Esophagus muscularis mucosa (tissue), 4 donors: Measurements from ENCODE around the gene AHI1. TPM values are rescaled to one million over a fixed set of nuclear protein-coding genes. Genes with fewer than 3 reads are reported as not detected.

Source experiments
- DNase-seq: peaks from one replicate; pipeline ENCODE4 v3.0.0-alpha.2; 2017; ENCODE audit errors: extremely low spot score
- H3K27ac ChIP-seq, 4 donors: fragments of 200-600 bp; sonication (generic); replicated peaks in 1 of 4; 1 replicate in 3 of 4; 2 replicates in 1 of 4; pipeline ENCODE4 v1.5.1; 2016 to 2019; ENCODE audit warnings: mild to moderate bottlenecking in 1 of 4
- H3K27me3 ChIP-seq, 4 donors: fragments of 200-600 bp; sonication (generic); one replicate each; pipeline versions ENCODE4 v1.5.1 to v1.6.0; 2016 to 2019
- H3K36me3 ChIP-seq, 4 donors: fragments of 200-600 bp; sonication (generic); one replicate each; pipeline ENCODE4 v1.5.1; 2016 to 2019
- H3K4me1 ChIP-seq, 4 donors: fragments of 200-600 bp; sonication (generic); one replicate each; pipeline ENCODE4 v1.5.1; 2016 to 2019
- H3K4me3 ChIP-seq, 4 donors: fragments of 200-600 bp; sonication (generic); 1 replicate in 2 of 4; 2 replicates in 2 of 4; pipeline ENCODE4 v1.5.1; 2016 to 2019; ENCODE audit warnings: mild to moderate bottlenecking in 4 of 4, moderate library complexity in 1 of 4
- H3K9me3 ChIP-seq, 4 donors: fragments of 200-600 bp; sonication (generic); 1 replicate in 3 of 4; 2 replicates in 1 of 4; pipeline ENCODE4 v1.5.1; 2016 to 2019
- CTCF ChIP-seq, 3 experiments: fragments of 200-600 bp in 2 of 3; fragments of 450-650 bp in 1 of 3; sonication (generic) in 2 of 3; IDR thresholded peaks; one replicate each; pipeline ENCODE4 v1.5.1; 2017 to 2019; ENCODE audit warnings: antibody characterized with exemption in 3 of 3, mild to moderate bottlenecking in 2 of 3, moderate library complexity in 1 of 3
- EP300 ChIP-seq: sonication (generic); formaldehyde crosslinking; IDR thresholded peaks from one replicate; pipeline ENCODE4 v1.6.1; 2017; ENCODE audit warnings: antibody characterized with exemption
- POLR2A ChIP-seq: fragments of 450-650 bp; IDR thresholded peaks from one replicate; pipeline ENCODE4 v1.6.1; 2017; ENCODE audit warnings: antibody characterized with exemption, moderate library complexity, mild to moderate bottlenecking, low read depth
- POLR2AphosphoS5 ChIP-seq, 2 donors: sonication (generic); formaldehyde crosslinking; IDR thresholded peaks; one replicate each; pipeline ENCODE4 v1.6.1; 2017; ENCODE audit warnings: antibody characterized with exemption in 2 of 2
- WGBS: methylation state at CpG from one replicate; pipeline ENCODE4 v1.1.5; 2018; 5-methylcytosine and 5-hydroxymethylcytosine counted together
- intact Hi-C: fragments of 100-400 bp; cut with DNase I; formaldehyde crosslinking; loops from one replicate; pipeline ENCODE4 v1.15.1; 2023
- total RNA-seq, 4 donors: library from RNA; depleted of rRNA; stranded (reverse); fragments of >200 nt; gene quantifications; one replicate each; pipeline versions ENCODE4 v1.1.0 to v1.2.1, GENCODE V29; 2016

Gene AHI1
- total RNA-seq, 4 donors from 2014 or later, result 11.4 to 28.7 (median 16.2) TPM

- Histone ChIP-seq H3K36me3 (no peaks in the 10 kb centered on the region), H3K4me1 (no peaks in the 10 kb centered on the region), H3K4me3 (no peak overlapping the region), H3K27me3 (no peaks in the 10 kb centered on the region), H3K27ac (no peak overlapping the region), H3K9me3 (no peaks in the 10 kb centered on the region)
- no peak for DNase-seq
- no peak for TF ChIP-seq EP300
- no peak for TF ChIP-seq POLR2A
- TF ChIP-seq POLR2AphosphoS5 (IDR thresholded peaks at IDR 0.05), result no peak
- no peak for TF ChIP-seq CTCF (IDR thresholded peaks at IDR 0.05)
- intact Hi-C loops, result loop anchor here (5.0 to 10.0 kb wide), 2 partner anchors 720 to 813 kb away; no protein-coding TSS in a partner anchor
- 85% methylated on average over 3 of the region's 3 CpGs for WGBS
Observed at GRCh38 chr6:135504734-135505133, 7.2 kb upstream of the AHI1 start.

DNA sequence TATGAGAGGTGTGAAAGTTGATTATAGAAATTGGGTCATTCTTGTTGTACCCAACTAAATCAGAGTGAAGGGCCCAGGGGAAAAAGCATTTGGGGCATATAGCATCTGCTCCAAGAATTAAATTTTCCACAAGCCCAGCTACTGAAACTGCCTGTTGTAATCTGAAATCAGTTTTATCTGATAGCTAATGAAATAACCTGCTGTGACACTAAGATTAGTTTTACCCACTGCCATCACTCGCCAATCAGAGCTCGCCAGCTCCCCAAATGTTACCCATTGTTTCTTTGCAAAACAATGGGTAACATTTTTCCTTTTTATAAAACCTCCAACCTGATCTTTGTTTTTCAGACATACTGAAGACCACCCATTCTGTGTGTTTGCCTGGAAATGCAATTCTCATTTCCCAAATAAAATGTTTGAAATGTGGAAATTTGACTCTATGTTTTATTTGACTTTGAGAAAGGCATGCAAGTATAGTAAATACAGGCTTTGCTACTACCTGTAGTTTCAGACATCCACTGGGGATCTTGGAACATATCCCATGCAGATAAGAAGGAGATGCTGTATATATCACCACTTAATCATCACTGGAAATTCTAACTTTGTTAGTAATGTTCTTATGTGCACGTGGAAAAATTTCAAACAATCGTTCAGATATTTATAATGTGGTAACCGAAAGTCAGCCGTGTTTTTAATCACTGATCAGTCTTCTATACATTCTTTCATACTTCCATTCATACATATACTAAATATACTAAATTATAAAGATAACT lies 6.3 kb upstream of the AHI1 start:
- Histone ChIP-seq H3K9me3 (no peaks in the 10 kb centered on the region), H3K27me3 (no peaks in the 10 kb centered on the region), H3K27ac (no peak overlapping the region), H3K4me3 (no peak overlapping the region), H3K4me1 (peaks cover 2 to 4% (median 3%) of the 10 kb centered on the region in 4 donors), H3K36me3 (no peaks in the 10 kb centered on the region)
- DNase-seq, result no peak
- TF ChIP-seq POLR2A (no peak), CTCF (IDR thresholded peaks at IDR 0.05) (no peak), EP300 (no peak), POLR2AphosphoS5 (IDR thresholded peaks at IDR 0.05) (no peak)
- WGBS, result 81% methylated on average over 6 of the region's 6 CpGs
- intact Hi-C loops, result loop anchor here (10.0 kb wide), 1 partner anchor 721 kb away; no protein-coding TSS in a partner anchor

GRCh38 chr6:135499441-135500340 lies 2.2 kb upstream of the AHI1 start:
- H3K36me3 ChIP-seq, result peaks cover 0 to 2% (median 0%) of the 10 kb centered on the region in 4 donors
- no peaks in the 10 kb centered on the region for H3K9me3 ChIP-seq
- no peaks in the 10 kb centered on the region for H3K27me3 ChIP-seq
- 85% methylated on average over 5 of the region's 5 CpGs for WGBS
- H3K4me1 ChIP-seq, result peaks cover 7 to 24% (median 20%) of the 10 kb centered on the region in 4 donors
- intact Hi-C loops, result loop anchor here (10.0 kb wide), 1 partner anchor 725 kb away; no protein-coding TSS in a partner anchor
- peak overlapping the region in 3 of 4 donors; percentile 96 to 99 (median 98) for H3K27ac ChIP-seq
- TF ChIP-seq POLR2AphosphoS5 (IDR thresholded peaks at IDR 0.05) (no peak), EP300 (no peak), POLR2A (no peak)
- DNase-seq, result no peak
- H3K4me3 ChIP-seq, result no peak overlapping the region

- peak overlapping the region; percentile 96 to 99 (median 97) for H3K27ac ChIP-seq
- H3K4me1 ChIP-seq, result peaks cover 7 to 24% (median 20%) of the 10 kb centered on the region in 4 donors
- peaks cover 0 to 3% (median 0%) of the 10 kb centered on the region in 4 donors for H3K36me3 ChIP-seq
- peak overlapping the region; percentile 79 to 95 (median 90) for H3K4me3 ChIP-seq
- DNase-seq, result peak; percentile 94
- intact Hi-C loops, result no loop called here
- no peak for TF ChIP-seq EP300
- TF ChIP-seq POLR2AphosphoS5 (IDR thresholded peaks at IDR 0.05), result peak; percentile 68 to 90
- TF ChIP-seq CTCF (IDR thresholded peaks at IDR 0.05), result no peak
- TF ChIP-seq POLR2A, result no peak
- no peaks in the 10 kb centered on the region for H3K27me3 ChIP-seq
- no peaks in the 10 kb centered on the region for H3K9me3 ChIP-seq
- under 1% methylated on average over 16 of the region's 16 CpGs for WGBS
Observed at GRCh38 chr6:135498185-135498841, 773 bp upstream of the AHI1 start.
